Activated CD8-positive, alpha-beta T cell treated with anti-CD3 and anti-CD28 coated beads, Interleukin-2, amount 10 ng/mL, durations not matched to agents 7 days and 5 days (primary cell): Measurements from ENCODE around the gene COL6A3. TPM values are rescaled to one million over a fixed set of nuclear protein-coding genes. Genes with fewer than 3 reads are reported as not detected.

Experiments
- ATAC-seq: fragments of 150-1000 bp; cut with Tn5 transposase; one replicate; pipeline ENCODE4 v1.10.0; 2021; ENCODE audit warnings: moderate library complexity
- CTCF ChIA-PET: fragments of 350-600 bp; sonication (Branson Sonifier 250); formaldehyde crosslinking; loops from one replicate; lab custom pipeline; 2021; ENCODE audit warnings: antibody characterized with exemption; lab: Charles Lee
- POLR2A ChIA-PET: fragments of 350-600 bp; sonication (Branson Sonifier 250); formaldehyde crosslinking; loops from one replicate; lab custom pipeline; 2021; ENCODE audit warnings: antibody characterized with exemption; lab: Charles Lee
- DNase-seq: peaks from one replicate; pipeline ENCODE4 v3.0.0-alpha.2; 2020
- H3K27ac Mint-ChIP-seq: one replicate; pipeline ENCODE4 v1.8.0; 2021; ENCODE audit warnings: mild to moderate bottlenecking, mixed read lengths
- H3K27me3 Mint-ChIP-seq: one replicate; pipeline ENCODE4 v1.8.0; 2021; ENCODE audit warnings: low read depth, mixed read lengths
- H3K36me3 Mint-ChIP-seq: one replicate; pipeline ENCODE4 v1.8.0; 2021; ENCODE audit warnings: low read depth, mixed read lengths
- H3K4me1 Mint-ChIP-seq: one replicate; pipeline ENCODE4 v1.8.0; 2021; ENCODE audit warnings: low read depth, mixed read lengths
- H3K4me3 Mint-ChIP-seq: one replicate; pipeline ENCODE4 v1.8.0; 2021; ENCODE audit warnings: mild to moderate bottlenecking, mixed read lengths
- H3K9me3 Mint-ChIP-seq: one replicate; pipeline ENCODE4 v1.8.0; 2022; ENCODE audit warnings: mixed read lengths; ENCODE audit not compliant: insufficient read depth
- total RNA-seq, 2 experiments: library from RNA; stranded (reverse); gene quantifications; one replicate each; pipeline ENCODE4 v1.2.3, GENCODE V29; 2021

COL6A3 gene, protein sequence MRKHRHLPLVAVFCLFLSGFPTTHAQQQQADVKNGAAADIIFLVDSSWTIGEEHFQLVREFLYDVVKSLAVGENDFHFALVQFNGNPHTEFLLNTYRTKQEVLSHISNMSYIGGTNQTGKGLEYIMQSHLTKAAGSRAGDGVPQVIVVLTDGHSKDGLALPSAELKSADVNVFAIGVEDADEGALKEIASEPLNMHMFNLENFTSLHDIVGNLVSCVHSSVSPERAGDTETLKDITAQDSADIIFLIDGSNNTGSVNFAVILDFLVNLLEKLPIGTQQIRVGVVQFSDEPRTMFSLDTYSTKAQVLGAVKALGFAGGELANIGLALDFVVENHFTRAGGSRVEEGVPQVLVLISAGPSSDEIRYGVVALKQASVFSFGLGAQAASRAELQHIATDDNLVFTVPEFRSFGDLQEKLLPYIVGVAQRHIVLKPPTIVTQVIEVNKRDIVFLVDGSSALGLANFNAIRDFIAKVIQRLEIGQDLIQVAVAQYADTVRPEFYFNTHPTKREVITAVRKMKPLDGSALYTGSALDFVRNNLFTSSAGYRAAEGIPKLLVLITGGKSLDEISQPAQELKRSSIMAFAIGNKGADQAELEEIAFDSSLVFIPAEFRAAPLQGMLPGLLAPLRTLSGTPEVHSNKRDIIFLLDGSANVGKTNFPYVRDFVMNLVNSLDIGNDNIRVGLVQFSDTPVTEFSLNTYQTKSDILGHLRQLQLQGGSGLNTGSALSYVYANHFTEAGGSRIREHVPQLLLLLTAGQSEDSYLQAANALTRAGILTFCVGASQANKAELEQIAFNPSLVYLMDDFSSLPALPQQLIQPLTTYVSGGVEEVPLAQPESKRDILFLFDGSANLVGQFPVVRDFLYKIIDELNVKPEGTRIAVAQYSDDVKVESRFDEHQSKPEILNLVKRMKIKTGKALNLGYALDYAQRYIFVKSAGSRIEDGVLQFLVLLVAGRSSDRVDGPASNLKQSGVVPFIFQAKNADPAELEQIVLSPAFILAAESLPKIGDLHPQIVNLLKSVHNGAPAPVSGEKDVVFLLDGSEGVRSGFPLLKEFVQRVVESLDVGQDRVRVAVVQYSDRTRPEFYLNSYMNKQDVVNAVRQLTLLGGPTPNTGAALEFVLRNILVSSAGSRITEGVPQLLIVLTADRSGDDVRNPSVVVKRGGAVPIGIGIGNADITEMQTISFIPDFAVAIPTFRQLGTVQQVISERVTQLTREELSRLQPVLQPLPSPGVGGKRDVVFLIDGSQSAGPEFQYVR (N-terminal part only)
- under 1 TPM; 0.03 to 0.10 TPM for total RNA-seq

DNA sequence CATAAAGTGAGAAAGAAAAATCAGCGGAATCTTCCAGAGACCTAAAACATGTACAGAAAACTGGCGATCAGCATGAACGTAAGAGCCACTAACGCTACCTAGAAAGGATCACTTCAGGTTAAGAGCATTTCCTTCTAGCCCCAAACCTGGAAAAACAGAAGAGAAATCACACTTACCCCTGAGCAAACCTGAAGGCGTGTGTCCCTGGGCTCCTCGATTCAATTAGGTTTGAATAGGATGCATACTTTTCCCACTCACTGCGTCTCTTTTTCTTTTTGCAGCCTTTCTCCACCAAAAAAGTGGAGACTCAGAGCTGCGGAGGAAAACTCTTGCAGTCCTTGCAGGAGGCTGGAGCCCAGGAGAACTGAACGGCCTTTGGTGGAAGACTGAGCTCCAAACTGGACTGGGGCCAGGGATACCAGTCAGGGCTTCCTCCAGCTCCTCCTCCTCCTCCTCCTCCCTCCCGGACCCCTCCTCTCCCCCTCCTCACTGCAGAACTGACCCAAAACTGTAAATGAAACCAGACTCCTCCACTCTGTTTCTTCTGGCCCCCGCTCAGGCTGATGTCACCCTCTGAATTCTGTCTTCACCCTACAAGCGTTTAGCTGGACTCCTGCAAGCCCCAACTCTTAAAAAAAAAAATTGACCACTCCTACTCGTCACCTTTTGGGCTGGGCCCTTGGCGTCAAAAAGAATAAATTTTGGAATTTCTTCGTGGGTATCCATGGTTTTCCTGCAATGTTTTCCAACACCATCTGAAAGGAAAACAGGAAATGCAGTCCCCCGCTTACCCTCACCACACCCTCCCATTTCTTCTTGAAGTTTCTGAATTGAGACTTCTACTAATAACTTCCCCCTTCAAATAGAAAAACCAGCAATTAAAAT is at the start of gene COL6A3:
Gene COL6A3 (minus strand): TSS at position 388 of the 885 bp plus-strand sequence. CDS start 17,347 bp downstream, outside the sequence.
- Mint-ChIP-seq H3K27me3 (peaks cover 2% of the 10 kb centered on the region), H3K27ac (no peak within 1 kb of the TSS), H3K4me1 (no peaks in the 10 kb centered on the region), H3K36me3 (no peaks in the 10 kb centered on the region), H3K4me3 (no peak within 1 kb of the TSS), H3K9me3 (no peaks in the 10 kb centered on the region)
- CTCF ChIA-PET = interaction anchor here (1.7 kb wide), 1 partner anchor 61 kb away, joined by 5 read pairs; no protein-coding TSS in a partner anchor
- POLR2A ChIA-PET = interaction anchor here (0.6 kb wide), 1 partner anchor 44 kb away, joined by 4 read pairs; no protein-coding TSS in a partner anchor
- ATAC-seq (no peak), DNase-seq (no peak)

DNA sequence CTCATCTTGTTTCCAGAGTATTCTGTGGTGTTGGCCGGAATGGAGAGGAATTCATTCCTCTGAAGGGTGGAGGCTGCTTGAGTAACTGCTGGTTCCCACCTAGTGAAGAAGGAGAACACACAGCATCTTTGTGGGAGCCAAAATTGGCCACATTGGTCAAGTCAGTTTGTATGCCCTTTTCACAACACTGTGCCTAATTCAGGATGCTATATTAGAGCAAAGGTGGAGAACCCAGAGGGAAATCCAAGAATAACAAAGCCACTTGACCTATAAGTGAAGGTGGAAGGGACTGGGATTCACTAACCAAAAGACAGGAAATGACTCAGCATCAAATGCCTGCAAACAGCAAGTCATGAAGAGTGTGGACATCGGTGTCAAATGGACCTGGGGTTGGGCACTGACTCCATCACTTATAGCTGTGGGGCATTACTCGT is 45.8 kb upstream of the COL6A3 start:
- ChIA-PET CTCF (interaction anchor here (1.2 kb wide), 1 partner anchor 15 kb away, joined by 3 read pairs; no protein-coding TSS in a partner anchor), POLR2A (no interaction called here)
- no peaks in the 10 kb centered on the region for H3K36me3 Mint-ChIP-seq
- DNase-seq (no peak), ATAC-seq (no peak)
- peaks cover 10% of the 10 kb centered on the region for H3K9me3 Mint-ChIP-seq
- peaks cover 2% of the 10 kb centered on the region for H3K27me3 Mint-ChIP-seq
- peaks cover 20% of the 10 kb centered on the region for H3K4me1 Mint-ChIP-seq
- no peak overlapping the region for H3K27ac Mint-ChIP-seq
- H3K4me3 Mint-ChIP-seq = no peak overlapping the region

DNA sequence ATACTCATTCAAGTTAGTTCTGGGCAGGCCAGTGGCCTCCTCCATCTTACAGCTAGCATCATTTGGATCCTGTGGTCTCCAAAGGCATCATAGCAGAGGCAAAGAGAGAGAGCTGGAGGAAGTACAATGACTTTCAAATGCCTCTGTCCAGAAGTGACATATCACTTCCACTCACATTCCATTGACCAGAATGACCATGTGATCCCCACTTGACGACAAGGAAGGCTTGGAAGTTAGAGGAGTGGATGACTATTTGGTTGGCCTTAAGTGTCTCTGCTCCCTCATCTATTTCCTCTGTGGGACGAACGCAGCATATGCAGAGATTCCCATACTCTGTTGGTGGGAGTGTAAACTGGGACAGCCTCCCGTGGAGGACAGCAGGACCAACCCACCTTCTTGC is 45.3 kb upstream of the COL6A3 start:
- H3K27me3 Mint-ChIP-seq = peaks cover 4% of the 10 kb centered on the region
- no peak for ATAC-seq
- no peak overlapping the region for H3K4me3 Mint-ChIP-seq
- CTCF ChIA-PET = interaction anchor here (0.8 to 2.1 kb wide), 4 partner anchors 16 to 38 kb away, joined by 3 to 14 read pairs (median 3); no protein-coding TSS in a partner anchor
- POLR2A ChIA-PET = interaction anchor here (0.9 kb wide), 1 partner anchor 17 kb away, joined by 3 read pairs; no protein-coding TSS in a partner anchor
- H3K27ac Mint-ChIP-seq = no peak overlapping the region
- H3K9me3 Mint-ChIP-seq = peaks cover 8% of the 10 kb centered on the region
- no peak for DNase-seq
- H3K4me1 Mint-ChIP-seq = peaks cover 20% of the 10 kb centered on the region
- H3K36me3 Mint-ChIP-seq = no peaks in the 10 kb centered on the region

DNA sequence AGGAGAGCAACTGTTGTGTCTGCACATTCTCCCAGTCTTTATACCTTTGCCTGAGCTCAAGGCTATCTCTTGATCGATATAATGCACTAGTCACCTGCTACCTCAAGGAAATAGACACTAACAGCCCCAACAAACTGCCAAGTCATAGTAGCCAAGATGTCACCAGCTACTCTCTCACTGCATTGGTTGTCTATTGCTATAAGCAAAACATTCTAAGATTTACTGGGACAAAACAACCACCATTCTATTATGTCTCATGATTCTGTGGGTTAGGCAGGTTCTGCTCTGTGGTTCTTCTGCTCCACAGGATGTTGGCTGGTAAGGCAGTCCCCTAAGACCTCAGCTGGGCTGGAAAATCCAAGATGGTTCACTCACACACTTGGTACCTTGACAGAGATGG is 44.6 kb upstream of the COL6A3 start:
- no peaks in the 10 kb centered on the region for H3K36me3 Mint-ChIP-seq
- ChIA-PET CTCF (interaction anchor here (0.8 to 2.1 kb wide), 3 partner anchors 17 to 37 kb away, joined by 3 to 14 read pairs (median 3); no protein-coding TSS in a partner anchor), POLR2A (interaction anchor here (0.9 to 1.3 kb wide), 2 partner anchors 17 to 23 kb away, joined by 3 to 5 read pairs; no protein-coding TSS in a partner anchor)
- peak overlapping the region; percentile 3 for H3K27ac Mint-ChIP-seq
- peaks cover 20% of the 10 kb centered on the region for H3K4me1 Mint-ChIP-seq
- DNase-seq = no peak
- no peak overlapping the region for H3K4me3 Mint-ChIP-seq
- no peak for ATAC-seq
- peaks cover 5% of the 10 kb centered on the region for H3K27me3 Mint-ChIP-seq
- H3K9me3 Mint-ChIP-seq = peaks cover 7% of the 10 kb centered on the region

DNA sequence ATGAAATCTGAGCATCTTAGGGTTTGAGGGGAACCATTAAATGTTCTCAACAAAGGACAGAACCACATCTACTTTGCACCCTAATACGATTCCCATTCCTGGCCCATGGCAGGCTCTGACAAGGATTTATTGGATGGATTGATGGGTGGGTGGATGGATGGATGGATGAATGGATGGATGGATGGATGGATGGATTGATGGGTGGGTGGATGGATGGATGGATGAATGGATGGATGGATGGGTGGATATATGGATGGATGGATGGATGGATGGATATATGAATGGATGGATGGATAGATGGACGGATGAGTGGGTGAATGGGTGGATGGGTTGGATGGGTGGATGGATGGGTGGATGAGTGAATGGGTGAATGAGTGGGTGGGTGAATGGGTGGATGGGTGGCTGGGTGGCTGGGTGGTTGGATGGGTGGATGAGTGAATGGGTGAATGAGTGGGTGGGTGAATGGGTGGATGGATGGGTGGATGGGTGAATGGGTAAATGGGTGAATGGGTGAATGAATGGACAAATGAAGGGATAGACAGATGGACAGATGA is 43.5 kb upstream of the COL6A3 start:
- Mint-ChIP-seq H3K4me1 (peaks cover 20% of the 10 kb centered on the region), H3K27me3 (peaks cover 3% of the 10 kb centered on the region), H3K27ac (no peak overlapping the region), H3K36me3 (no peaks in the 10 kb centered on the region), H3K9me3 (peaks cover 7% of the 10 kb centered on the region), H3K4me3 (no peak overlapping the region)
- DNase-seq (no peak), ATAC-seq (no peak)
- ChIA-PET CTCF (interaction anchor here (1.5 to 2.1 kb wide), 3 partner anchors 18 to 36 kb away, joined by 3 to 14 read pairs (median 6); no protein-coding TSS in a partner anchor), POLR2A (interaction anchor here (1.3 kb wide), 1 partner anchor 22 kb away, joined by 5 read pairs; no protein-coding TSS in a partner anchor)

DNA sequence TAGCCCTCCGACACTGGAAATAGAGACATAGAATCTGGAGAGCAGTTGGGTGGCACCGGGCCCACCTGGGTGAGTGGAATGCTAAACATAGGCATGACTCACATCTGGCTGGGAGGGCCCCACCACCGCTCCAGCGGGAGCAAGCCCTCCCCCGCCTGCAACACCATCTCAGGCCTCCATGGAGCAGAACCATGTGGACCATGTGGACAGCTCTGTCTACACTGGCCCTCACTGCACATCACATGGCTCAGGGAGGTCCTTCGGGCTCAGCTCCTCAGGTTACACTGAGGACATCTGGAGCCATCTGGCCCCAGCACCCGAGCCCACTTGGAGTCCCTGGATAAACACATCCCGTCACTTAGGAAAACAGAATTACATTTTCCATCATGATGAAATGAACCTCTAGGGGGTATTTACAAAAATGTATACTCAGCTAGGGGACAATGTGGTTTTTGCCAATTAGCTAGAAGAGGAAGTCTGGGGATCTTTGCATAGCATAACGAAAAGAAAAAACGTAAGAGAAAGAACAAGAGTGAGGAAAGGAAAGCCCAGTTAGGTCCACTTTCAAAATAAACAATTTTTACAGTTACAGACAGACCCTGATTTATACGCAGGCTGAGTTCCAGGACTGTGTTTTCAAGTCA is 42.4 kb upstream of the COL6A3 start:
- no peaks in the 10 kb centered on the region for H3K36me3 Mint-ChIP-seq
- DNase-seq (no peak), ATAC-seq (no peak)
- no peak overlapping the region for H3K27ac Mint-ChIP-seq
- H3K4me3 Mint-ChIP-seq = no peak overlapping the region
- ChIA-PET POLR2A (interaction anchor here (0.6 kb wide), 1 partner anchor 784 kb away, joined by 3 read pairs; the partner anchor contains the start of gene HES6), CTCF (interaction anchor here (1.5 kb wide), 2 partner anchors 19 to 35 kb away, joined by 3 to 6 read pairs; no protein-coding TSS in a partner anchor)
- H3K9me3 Mint-ChIP-seq = peaks cover 7% of the 10 kb centered on the region
- peaks cover 3% of the 10 kb centered on the region for H3K27me3 Mint-ChIP-seq
- H3K4me1 Mint-ChIP-seq = peaks cover 20% of the 10 kb centered on the region

DNA sequence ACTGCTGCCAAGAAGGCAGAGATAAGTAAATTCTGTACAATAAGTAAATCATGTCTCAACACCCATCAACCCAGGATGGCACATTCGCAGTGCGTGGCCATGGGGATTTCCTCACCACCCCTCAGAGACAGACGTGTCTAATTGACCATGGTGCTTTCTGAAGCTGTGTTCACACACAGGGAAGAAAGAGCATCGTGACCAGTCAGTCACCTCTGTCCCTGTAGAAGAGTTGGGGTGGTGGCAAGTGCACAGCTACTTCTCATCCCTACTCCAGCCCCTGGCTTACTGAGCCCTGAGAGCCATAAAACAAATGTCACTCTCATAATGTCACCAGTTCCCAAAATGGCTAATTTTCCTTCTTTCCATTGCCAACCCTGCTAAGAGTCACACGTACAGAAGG is 41.8 kb upstream of the COL6A3 start:
- H3K36me3 Mint-ChIP-seq = no peaks in the 10 kb centered on the region
- DNase-seq (no peak), ATAC-seq (no peak)
- H3K27me3 Mint-ChIP-seq = peaks cover 3% of the 10 kb centered on the region
- no peak overlapping the region for H3K27ac Mint-ChIP-seq
- H3K9me3 Mint-ChIP-seq = peaks cover 7% of the 10 kb centered on the region
- ChIA-PET CTCF (interaction anchor here (1.5 kb wide), 2 partner anchors 20 to 34 kb away, joined by 3 to 6 read pairs; no protein-coding TSS in a partner anchor), POLR2A (interaction anchor here (0.6 kb wide), 1 partner anchor 784 kb away, joined by 3 read pairs; the partner anchor contains the start of gene HES6)
- H3K4me1 Mint-ChIP-seq = peaks cover 20% of the 10 kb centered on the region
- no peak overlapping the region for H3K4me3 Mint-ChIP-seq

DNA sequence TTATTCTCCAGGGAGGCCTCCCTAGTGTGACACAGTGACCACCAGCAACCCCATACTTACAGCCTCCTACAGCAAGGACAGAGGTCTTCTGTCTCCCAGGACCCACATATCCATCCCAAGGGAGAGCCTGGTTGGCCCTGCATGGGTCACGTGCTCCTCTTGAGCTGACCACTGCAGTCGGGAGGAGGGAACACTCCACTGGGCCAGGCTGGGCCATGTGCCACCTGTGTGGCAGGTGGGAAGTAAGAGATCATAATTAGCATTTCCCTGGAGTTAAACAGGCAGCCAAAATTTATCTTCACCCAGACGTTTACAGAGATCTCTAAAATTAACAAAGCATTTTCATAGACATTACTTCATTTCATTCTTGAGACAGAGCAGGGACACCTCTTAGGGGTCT is 39.7 kb upstream of the COL6A3 start:
- CTCF ChIA-PET = interaction anchor here (1.1 kb wide), 1 partner anchor 33 kb away, joined by 3 read pairs; no protein-coding TSS in a partner anchor
- no peak for ATAC-seq

DNA sequence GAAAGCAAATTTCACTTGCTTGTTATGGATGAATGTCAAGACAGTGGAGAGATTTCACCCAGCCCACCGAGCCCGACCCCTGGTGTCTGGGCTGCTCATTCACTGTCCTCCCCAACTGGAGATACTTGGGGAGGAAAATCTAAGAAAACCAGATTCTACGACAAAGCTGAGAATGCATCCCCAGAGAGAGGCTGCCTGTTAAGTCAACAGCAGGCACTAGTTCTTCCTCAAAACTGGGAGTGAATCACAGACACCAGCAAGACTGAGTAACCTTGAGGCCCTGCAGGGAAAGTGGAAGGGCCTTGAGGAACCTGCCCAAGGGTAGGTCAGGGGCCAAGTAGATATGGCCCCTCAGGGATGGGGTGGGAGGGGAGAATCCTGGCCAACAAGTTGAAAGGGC is 38.9 kb upstream of the COL6A3 start:
- ChIA-PET POLR2A (no interaction called here), CTCF (interaction anchor here (1.1 kb wide), 1 partner anchor 32 kb away, joined by 3 read pairs; no protein-coding TSS in a partner anchor)
- peaks cover 3% of the 10 kb centered on the region for H3K27me3 Mint-ChIP-seq
- ATAC-seq (no peak), DNase-seq (no peak)
- no peak overlapping the region for H3K27ac Mint-ChIP-seq
- H3K4me3 Mint-ChIP-seq = no peak overlapping the region
- no peaks in the 10 kb centered on the region for H3K4me1 Mint-ChIP-seq
- peaks cover under 1% of the 10 kb centered on the region for H3K9me3 Mint-ChIP-seq
- no peaks in the 10 kb centered on the region for H3K36me3 Mint-ChIP-seq

More for the DNA sequence above, 39.7 kb upstream of the COL6A3 start:
- DNase-seq = no peak
- POLR2A ChIA-PET = no interaction called here
- Mint-ChIP-seq H3K4me3 (no peak overlapping the region), H3K4me1 (peaks cover 8% of the 10 kb centered on the region), H3K27ac (no peak overlapping the region), H3K9me3 (peaks cover 5% of the 10 kb centered on the region), H3K27me3 (peaks cover 3% of the 10 kb centered on the region), H3K36me3 (no peaks in the 10 kb centered on the region)
